Astrocyte (in vitro differentiated cells and primary cell): ENCODE results near the gene LCAT. TPM values are rescaled to one million over a fixed set of nuclear protein-coding genes. Genes with fewer than 3 reads are reported as not detected.

Experiments used
- DNase-seq: peaks from one replicate; pipeline ENCODE4 v3.0.0-alpha.2; 2010; ENCODE audit warnings: low read depth
- FAIRE-seq: peaks from 2 replicates; lab custom pipeline; 2011; peaks lifted over from hg19 to GRCh38; lab: Jason Lieb, UNC
- H2AFZ ChIP-seq: 2 replicates; pipeline ENCODE4 v1.6.0; 2012; ENCODE audit warnings: low read depth, low read length, inconsistent platforms
- H3K27ac ChIP-seq: 2 replicates; pipeline ENCODE4 v1.5.1; 2011; ENCODE audit warnings: low read depth, low read length, inconsistent platforms
- H3K27me3 ChIP-seq: 2 replicates; pipeline ENCODE4 v1.6.0; 2011; ENCODE audit warnings: low read length, inconsistent platforms; ENCODE audit not compliant: insufficient read depth
- H3K36me3 ChIP-seq: 2 replicates; pipeline ENCODE4 v1.5.1; 2011; ENCODE audit warnings: low read length, inconsistent platforms; ENCODE audit not compliant: insufficient read depth
- H3K4me1 ChIP-seq: 2 replicates; pipeline ENCODE4 v1.5.1; 2011; ENCODE audit warnings: low read length, inconsistent platforms; ENCODE audit not compliant: insufficient read depth
- H3K4me2 ChIP-seq: 2 replicates; pipeline ENCODE4 v1.6.0; 2012; ENCODE audit warnings: low read length, inconsistent platforms
- H3K4me3 ChIP-seq: 2 replicates; pipeline ENCODE4 v1.5.1; 2011; ENCODE audit warnings: low read depth, mild to moderate bottlenecking, low read length, inconsistent platforms; ENCODE audit not compliant: insufficient read depth
- H3K79me2 ChIP-seq: 2 replicates; pipeline ENCODE4 v1.6.0; 2012; ENCODE audit warnings: mild to moderate bottlenecking, low read length, inconsistent platforms; ENCODE audit not compliant: insufficient read depth
- H3K9ac ChIP-seq: 2 replicates; pipeline ENCODE4 v1.6.0; 2012; ENCODE audit warnings: mild to moderate bottlenecking, low read length, inconsistent platforms
- H3K9me3 ChIP-seq: 2 replicates; pipeline ENCODE4 v1.5.1; 2012; ENCODE audit warnings: low read depth, mild to moderate bottlenecking, low read length, inconsistent platforms; ENCODE audit not compliant: insufficient read depth
- H4K20me1 ChIP-seq: 2 replicates; pipeline ENCODE4 v1.6.0; 2012; ENCODE audit warnings: low read length, inconsistent platforms; ENCODE audit not compliant: insufficient read depth
- H3K27ac Mint-ChIP-seq: one replicate; pipeline ENCODE4 v1.8.0; 2021; ENCODE audit warnings: mild to moderate bottlenecking, mixed read lengths; ENCODE audit not compliant: unreplicated experiment
- H3K27me3 Mint-ChIP-seq: one replicate; pipeline ENCODE4 v1.8.0; 2021; ENCODE audit warnings: low read depth, mixed read lengths; ENCODE audit not compliant: unreplicated experiment
- H3K36me3 Mint-ChIP-seq: one replicate; pipeline ENCODE4 v1.8.0; 2021; ENCODE audit warnings: low read depth, mixed read lengths; ENCODE audit not compliant: unreplicated experiment
- H3K4me1 Mint-ChIP-seq: one replicate; pipeline ENCODE4 v1.8.0; 2021; ENCODE audit warnings: low read depth, mixed read lengths; ENCODE audit not compliant: unreplicated experiment
- H3K4me3 Mint-ChIP-seq: one replicate; pipeline ENCODE4 v1.8.0; 2021; ENCODE audit warnings: mild to moderate bottlenecking, moderate library complexity, mixed read lengths; ENCODE audit not compliant: unreplicated experiment
- H3K9me3 Mint-ChIP-seq: one replicate; pipeline ENCODE4 v1.8.0; 2021; ENCODE audit warnings: mild to moderate bottlenecking, mixed read lengths; ENCODE audit not compliant: unreplicated experiment
- CTCF ChIP-seq: IDR thresholded peaks from 2 replicates; pipeline ENCODE4 v1.5.1; 2011; ENCODE audit warnings: low read depth, mild to moderate bottlenecking, inconsistent platforms, low read length, moderate library complexity; ENCODE audit not compliant: insufficient read depth
- EZH2 ChIP-seq: IDR thresholded peaks from 2 replicates; pipeline ENCODE4 v1.6.1; 2012; ENCODE audit warnings: mild to moderate bottlenecking, low read length, inconsistent platforms; ENCODE audit not compliant: insufficient read depth
- total RNA-seq: library from RNA; stranded (reverse); gene quantifications from 2 replicates; pipeline ENCODE4 v1.2.1, GENCODE V29; 2021

Gene LCAT
- total RNA-seq, 1 donor from 2014 or later: 37.9 TPM

GRCh38 chr16:67982011-67982696 is 38.2 kb upstream of the LCAT start:
- H3K36me3 Mint-ChIP-seq: peaks cover 3% of the 10 kb centered on the region
- Histone ChIP-seq H3K36me3 (no peaks in the 10 kb centered on the region), H4K20me1 (no peaks in the 10 kb centered on the region), H3K27me3 (peaks cover 7% of the 10 kb centered on the region), H3K4me2 (no peak overlapping the region), H3K27ac (no peak overlapping the region), H3K9ac (no peak overlapping the region), H3K79me2 (no peaks in the 10 kb centered on the region), H3K4me3 (no peak overlapping the region), H3K4me1 (no peaks in the 10 kb centered on the region), H3K9me3 (no peaks in the 10 kb centered on the region), H2AFZ (no peak overlapping the region)
- H3K9me3 Mint-ChIP-seq: no peaks in the 10 kb centered on the region
- TF ChIP-seq EZH2: no peak
- TF ChIP-seq CTCF: no peak
- H3K27me3 Mint-ChIP-seq: peaks cover 17% of the 10 kb centered on the region
- DNase-seq (no peak), FAIRE-seq (no peak)
- no peak overlapping the region for H3K27ac Mint-ChIP-seq
- peaks cover 5% of the 10 kb centered on the region for H3K4me1 Mint-ChIP-seq
- no peak overlapping the region for H3K4me3 Mint-ChIP-seq

- Mint-ChIP-seq H3K27me3 (peaks cover 32% of the 10 kb centered on the region), H3K4me3 (no peak within 1 kb of the TSS), H3K27ac (no peak within 1 kb of the TSS), H3K4me1 (peaks cover 3% of the 10 kb centered on the region), H3K9me3 (no peaks in the 10 kb centered on the region), H3K36me3 (peaks cover 3% of the 10 kb centered on the region)
- DNase-seq (no peak), FAIRE-seq (no peak)
- Histone ChIP-seq H3K4me3 (no peak within 1 kb of the TSS), H3K27ac (no peak within 1 kb of the TSS), H3K4me1 (no peaks in the 10 kb centered on the region), H3K4me2 (no peak within 1 kb of the TSS), H3K9ac (no peak within 1 kb of the TSS), H3K9me3 (no peaks in the 10 kb centered on the region), H3K36me3 (no peaks in the 10 kb centered on the region), H2AFZ (no peak within 1 kb of the TSS), H3K79me2 (no peaks in the 10 kb centered on the region), H4K20me1 (no peaks in the 10 kb centered on the region), H3K27me3 (peaks cover 16% of the 10 kb centered on the region)
- no peak for TF ChIP-seq CTCF
- TF ChIP-seq EZH2: no peak
These were observed 36.2 kb upstream of the LCAT start, which contains the start of gene DPEP3 for GRCh38 chr16:67979955-67980678. Gene DPEP3, minus strand, starts transcription at chr16:67980499. Its CDS starts 119 bp downstream, at chr16:67980380.
